H1 (cell line): ENCODE measurements around the gene MAML3. TPM values are rescaled to one million over a fixed set of nuclear protein-coding genes. Genes with fewer than 3 reads are reported as not detected.

Source experiments
- CTCF ChIA-PET: fragments of 300-600 bp; sonication (Branson Sonifier 250); formaldehyde crosslinking; loops from one replicate; lab custom pipeline; 2021; ENCODE audit not compliant: partially characterized antibody; lab: Charles Lee
- POLR2A ChIA-PET: fragments of 300-600 bp; sonication (Branson Sonifier 250); formaldehyde crosslinking; loops from one replicate; lab custom pipeline; 2021; ENCODE audit warnings: inconsistent platforms; ENCODE audit not compliant: partially characterized antibody; lab: Charles Lee
- DNase-seq, 2 experiments: peaks; one replicate each; pipeline versions ENCODE4 v3.0.0 to v3.0.0-alpha.2; 2010 to 2022; ENCODE audit warnings: low spot score in 2 of 2, low read depth in 1 of 2, mixed read lengths in 1 of 2
- FAIRE-seq: peaks from 2 replicates; lab custom pipeline; 2011; peaks lifted over from hg19 to GRCh38; lab: Jason Lieb, UNC
- H2AFZ ChIP-seq: 2 replicates; pipeline ENCODE4 v1.8.1; 2012; ENCODE audit warnings: low read length, inconsistent platforms
- H2AK5ac ChIP-seq: 2 replicates; pipeline ENCODE4 v1.6.1; 2013; ENCODE audit warnings: low read depth, low read length
- H2BK120ac ChIP-seq: replicated peaks from 2 replicates; pipeline ENCODE3; 2013; ENCODE audit warnings: low read depth, low read length, inconsistent platforms
- H2BK12ac ChIP-seq: 2 replicates; pipeline ENCODE4 v1.6.1; 2013; ENCODE audit warnings: low read depth, low read length
- H2BK15ac ChIP-seq: 2 replicates; pipeline ENCODE4 v1.6.1; 2013; ENCODE audit warnings: low read length
- H2BK20ac ChIP-seq: 2 replicates; pipeline ENCODE4 v1.6.1; 2013; ENCODE audit warnings: low read length
- H2BK5ac ChIP-seq: 2 replicates; pipeline ENCODE4 v1.6.1; 2013; ENCODE audit warnings: low read depth, low read length
- H3K14ac ChIP-seq: 2 replicates; pipeline ENCODE4 v1.6.1; 2013; ENCODE audit warnings: inconsistent platforms; ENCODE audit not compliant: insufficient read length
- H3K18ac ChIP-seq: 2 replicates; pipeline ENCODE4 v1.6.1; 2013; ENCODE audit warnings: low read length; ENCODE audit errors: extremely low read depth
- H3K23ac ChIP-seq: 2 replicates; pipeline ENCODE4 v1.6.1; 2013; ENCODE audit warnings: inconsistent platforms; ENCODE audit not compliant: insufficient read length
- H3K23me2 ChIP-seq: 2 replicates; pipeline ENCODE4 v1.6.1; 2013; ENCODE audit warnings: low read depth, low read length
- H3K27ac ChIP-seq: 2 replicates; pipeline ENCODE4 v1.6.1; 2011; ENCODE audit warnings: low read depth, low read length, inconsistent platforms
- H3K27me3 ChIP-seq, 4 experiments: replicated peaks in 1 of 4; 1 replicate in 1 of 4; 2 replicates in 3 of 4; pipeline versions ENCODE4 v1.6.1 to v1.8.1; 2011 to 2013; ENCODE audit warnings: low read length in 3 of 4, mild to moderate bottlenecking in 3 of 4, inconsistent platforms in 2 of 4, mixed read lengths in 2 of 4, moderate library complexity in 1 of 4; ENCODE audit not compliant: control insufficient read depth in 3 of 4, insufficient read depth in 3 of 4; ENCODE audit errors: extremely low read depth in 1 of 4
- H3K36me3 ChIP-seq, 4 experiments: 2 replicates each; pipeline versions ENCODE4 v1.6.1 to v1.8.1; 2011 to 2013; ENCODE audit warnings: mild to moderate bottlenecking in 4 of 4, low read length in 3 of 4, moderate library complexity in 2 of 4, control low read depth in 1 of 4, inconsistent platforms in 1 of 4; ENCODE audit not compliant: insufficient read depth in 4 of 4, control insufficient read depth in 2 of 4
- H3K4ac ChIP-seq: replicated peaks from 2 replicates; pipeline ENCODE3; 2013; ENCODE audit warnings: low read length, low read depth, mixed read lengths, inconsistent platforms; ENCODE audit not compliant: insufficient read length
- H3K4me1 ChIP-seq, 4 experiments: replicated peaks in 1 of 4; 1 replicate in 1 of 4; 2 replicates in 3 of 4; pipeline versions ENCODE4 v1.6.1 to v1.8.1; 2011 to 2013; ENCODE audit warnings: low read length in 3 of 4, inconsistent platforms in 2 of 4, mixed read lengths in 1 of 4; ENCODE audit not compliant: insufficient read depth in 4 of 4, control insufficient read depth in 3 of 4
- H3K4me2 ChIP-seq, 2 experiments: 2 replicates each; pipeline versions ENCODE4 v1.6.1 to v1.8.1; 2011 to 2013; ENCODE audit warnings: low read depth in 2 of 2, low read length in 2 of 2, control low read depth in 1 of 2, inconsistent platforms in 1 of 2, mild to moderate bottlenecking in 1 of 2; ENCODE audit not compliant: insufficient read depth in 1 of 2
- H3K4me3 ChIP-seq, 4 experiments: fragments of 200-600, 300-600 bp in 1 of 4; sonication (generic), shearing (Covaris generic), sonication (Bioruptor Twin) in 1 of 4; 2 replicates each; pipeline versions ENCODE4 v1.5.1 to v1.8.1; 2011 to 2016; ENCODE audit warnings: low read length in 4 of 4, low read depth in 3 of 4, control low read depth in 2 of 4, inconsistent platforms in 2 of 4, mild to moderate bottlenecking in 2 of 4, mixed read lengths in 1 of 4, moderate library complexity in 1 of 4; ENCODE audit not compliant: insufficient read depth in 2 of 4; ENCODE audit errors: extremely low read depth in 1 of 4
- H3K56ac ChIP-seq: replicated peaks from 2 replicates; pipeline ENCODE3; 2013; ENCODE audit warnings: low read depth, mild to moderate bottlenecking, mixed read lengths, low read length, inconsistent platforms; ENCODE audit not compliant: insufficient read length
- H3K79me1 ChIP-seq: 2 replicates; pipeline ENCODE4 v1.6.1; 2013; ENCODE audit warnings: low read depth, low read length, control low read depth
- H3K79me2 ChIP-seq, 2 experiments: 2 replicates each; pipeline versions ENCODE4 v1.6.1 to v1.8.1; 2012 to 2013; ENCODE audit warnings: low read length in 2 of 2, mild to moderate bottlenecking in 2 of 2, inconsistent platforms in 1 of 2; ENCODE audit not compliant: insufficient read depth in 2 of 2, control insufficient read depth in 1 of 2
- H3K9ac ChIP-seq, 4 experiments: replicated peaks in 1 of 4; 1 replicate in 1 of 4; 2 replicates in 3 of 4; pipeline versions ENCODE4 v1.6.1 to v1.8.1; 2011 to 2013; ENCODE audit warnings: low read depth in 3 of 4, low read length in 3 of 4, control low read depth in 2 of 4, mild to moderate bottlenecking in 2 of 4, moderate library complexity in 2 of 4, inconsistent platforms in 1 of 4; ENCODE audit errors: extremely low read depth in 1 of 4
- H3K9me3 ChIP-seq, 2 experiments: 2 replicates each; pipeline versions ENCODE4 v1.6.1 to v1.8.1; 2012 to 2013; ENCODE audit warnings: mild to moderate bottlenecking in 2 of 2, moderate library complexity in 2 of 2, control low read depth in 1 of 2, inconsistent platforms in 1 of 2, low read depth in 1 of 2, low read length in 1 of 2, mixed read lengths in 1 of 2; ENCODE audit not compliant: insufficient read depth in 2 of 2
- H4K20me1 ChIP-seq, 2 experiments: replicated peaks in 1 of 2; 2 replicates each; pipeline versions ENCODE3 to v1.8.1; 2011 to 2013; ENCODE audit warnings: inconsistent platforms in 2 of 2, low read length in 2 of 2, mild to moderate bottlenecking in 1 of 2; ENCODE audit not compliant: insufficient read depth in 2 of 2, control insufficient read depth in 1 of 2
- H4K5ac ChIP-seq: 2 replicates; pipeline ENCODE4 v1.6.1; 2013; ENCODE audit warnings: low read length, low read depth, mixed read lengths, inconsistent platforms; ENCODE audit not compliant: insufficient read length
- H4K8ac ChIP-seq: 2 replicates; pipeline ENCODE4 v1.8.0; 2013; ENCODE audit warnings: mild to moderate bottlenecking, moderate library complexity, low read length, inconsistent platforms; ENCODE audit not compliant: insufficient read depth; ENCODE audit errors: extremely low read depth
- H4K91ac ChIP-seq: replicated peaks from 2 replicates; pipeline ENCODE3; 2013; ENCODE audit warnings: low read length, mixed read lengths, inconsistent platforms; ENCODE audit not compliant: insufficient read length
- CTBP2 ChIP-seq: IDR thresholded peaks from 2 replicates; pipeline ENCODE4 v1.7.0; 2011; ENCODE audit warnings: borderline replicate concordance, mild to moderate bottlenecking, moderate library complexity, mixed read lengths, low read length; ENCODE audit not compliant: insufficient read depth, insufficient read length
- EGR1 ChIP-seq: IDR thresholded peaks from 2 replicates; pipeline ENCODE4 v1.6.1; 2011; ENCODE audit warnings: low read depth, low read length, borderline replicate concordance
- JUND ChIP-seq: IDR thresholded peaks from 2 replicates; pipeline ENCODE4 v1.6.1; 2011; ENCODE audit warnings: mild to moderate bottlenecking, improper control_type of control experiment, low read length
- SIX5 ChIP-seq: IDR thresholded peaks from 2 replicates; pipeline ENCODE4 v1.6.1; 2011; ENCODE audit warnings: mild to moderate bottlenecking, low read depth, low read length
- WGBS, 2 experiments: shearing (Covaris generic) in 1 of 2; methylation state at CpG; one replicate each; pipeline versions ENCODE4 v1.1.6 to v1.1.7; 2013 to 2015; ENCODE audit warnings: low lambda C conversion rate in 2 of 2, mixed read lengths in 2 of 2, inconsistent platforms in 1 of 2, low coverage in 1 of 2, missing lambda C conversion rate in 1 of 2; ENCODE audit not compliant: insufficient replicate concordance in 2 of 2, insufficient coverage in 1 of 2, insufficient read length in 1 of 2; ENCODE audit errors: extremely low coverage in 1 of 2, missing lambda C conversion rate in 1 of 2; 5-methylcytosine and 5-hydroxymethylcytosine counted together
- polyA plus RNA-seq, 7 experiments: library from polyadenylated mRNA; depleted of rRNA in 3 of 7; stranded (reverse) in 5 of 7; unstranded in 2 of 7; fragments of >200 nt in 5 of 7; fragments of 200-250 nt in 2 of 7; gene quantifications; 1 replicate in 5 of 7; 2 replicates in 1 of 7; 4 replicates in 1 of 7; pipeline versions ENCODE4 v1.2.1 to v1.2.3, GENCODE V29; 2011 to 2013; ENCODE audit warnings: missing spikeins in 2 of 7, mixed read lengths in 2 of 7
- total RNA-seq: library from RNA; stranded (reverse); fragmentation: NEBNext Ultra II Directional; extraction: Animal tissue kit (Norgen Biotek cat#: 25700); gene quantifications from 2 replicates; pipeline ENCODE4 v1.2.1, GENCODE V29; 2021
- TF ChIP-seq, protein P1 (sequence below): IDR thresholded peaks from 2 replicates; pipeline ENCODE4 v1.6.1; 2011; ENCODE audit warnings: low read depth, mild to moderate bottlenecking, low read length; ENCODE audit not compliant: insufficient read depth

The MAML3 gene
- total and polyA plus RNA-seq, 2 of the 8 experiments (the other 6 are each of a cell fraction or from before 2014, with no cell fraction given) = 2.1 to 5.7 TPM

DNA sequence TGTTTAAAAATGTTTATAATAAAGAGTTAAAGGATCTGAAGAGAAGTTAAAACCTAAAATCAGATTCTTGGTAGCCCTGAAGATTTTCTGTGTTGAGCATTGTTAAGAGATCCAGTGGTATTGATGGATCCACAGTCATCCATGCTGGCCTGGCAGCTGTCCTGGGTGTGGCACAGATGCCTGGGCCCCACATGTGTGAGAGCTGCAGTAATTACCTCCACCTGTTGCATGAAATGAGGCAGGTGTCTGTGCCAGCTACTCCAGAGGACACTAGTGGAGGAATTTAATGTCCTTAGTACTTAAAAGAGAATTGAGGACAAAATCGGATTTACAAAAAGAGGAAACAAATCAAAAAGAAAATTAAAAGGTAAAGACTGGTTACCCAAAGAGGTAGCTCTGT is 444.3 kb downstream of the MAML3 start:
- Histone ChIP-seq H2BK15ac (no peak overlapping the region), H3K14ac (no peak overlapping the region), H2BK5ac (no peak overlapping the region), H3K27me3 (peaks cover 3 to 21% (median 13%) of the 10 kb centered on the region in 4 experiments), H2BK12ac (no peak overlapping the region), H4K5ac (no peak overlapping the region), H3K9me3 (no peaks in the 10 kb centered on the region), H2AFZ (no peak overlapping the region), H4K8ac (no peak overlapping the region), H2AK5ac (no peak overlapping the region), H3K79me2 (no peaks in the 10 kb centered on the region), H2BK120ac (no peak overlapping the region), H4K20me1 (no peaks in the 10 kb centered on the region), H3K18ac (no peak overlapping the region), H3K4me1 (no peaks in the 10 kb centered on the region), H3K4me3 (no peak overlapping the region), H3K9ac (no peak overlapping the region), H3K23ac (no peak overlapping the region), H3K4me2 (no peak overlapping the region), H3K23me2 (no peaks in the 10 kb centered on the region), H2BK20ac (no peak overlapping the region), H3K27ac (no peak overlapping the region), H3K36me3 (no peaks in the 10 kb centered on the region), H4K91ac (no peak overlapping the region), H3K79me1 (no peaks in the 10 kb centered on the region), H3K4ac (no peak overlapping the region), H3K56ac (no peak overlapping the region)
- 88% methylated on average over 1 of the region's 1 CpG; no CpG with 5 or more reads in 1 of the 2 experiments for whole genome bisulfite sequencing, 2 experiments
- no peak for DNase-seq
- no peak for FAIRE-seq
- CTCF ChIA-PET = interaction anchor here (0.8 to 5.5 kb wide), 3 partner anchors 10 to 621 kb away, joined by 4 to 32 read pairs (median 4); no protein-coding TSS in a partner anchor
- POLR2A ChIA-PET = no interaction called here
- no peak for TF ChIP-seq SIX5
- TF ChIP-seq JUND = no peak
- no peak for TF ChIP-seq EGR1
- no peak for TF ChIP-seq CTBP2
- TF ChIP-seq, protein P1, sequence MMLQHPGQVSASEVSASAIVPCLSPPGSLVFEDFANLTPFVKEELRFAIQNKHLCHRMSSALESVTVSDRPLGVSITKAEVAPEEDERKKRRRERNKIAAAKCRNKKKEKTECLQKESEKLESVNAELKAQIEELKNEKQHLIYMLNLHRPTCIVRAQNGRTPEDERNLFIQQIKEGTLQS = no peak
